Coronary artery (tissue), 2 donors: ENCODE measurements around the gene EPYC.

Experiments used
- DNase-seq: peaks from one replicate; pipeline ENCODE4 v3.0.0-alpha.2; 2017; ENCODE audit warnings: low spot score
- H3K27ac ChIP-seq, 2 donors: fragments of 200-600 bp; sonication (generic); one replicate each; pipeline ENCODE4 v1.5.1; 2016 to 2019
- H3K4me3 ChIP-seq: fragments of 200-600 bp; sonication (generic); 2 replicates; pipeline ENCODE4 v1.5.1; 2016; ENCODE audit warnings: mild to moderate bottlenecking, moderate library complexity
- CTCF ChIP-seq: fragments of 200-600 bp; sonication (generic); IDR thresholded peaks from one replicate; pipeline ENCODE4 v1.5.1; 2019; ENCODE audit warnings: antibody characterized with exemption

EPYC gene

DNA sequence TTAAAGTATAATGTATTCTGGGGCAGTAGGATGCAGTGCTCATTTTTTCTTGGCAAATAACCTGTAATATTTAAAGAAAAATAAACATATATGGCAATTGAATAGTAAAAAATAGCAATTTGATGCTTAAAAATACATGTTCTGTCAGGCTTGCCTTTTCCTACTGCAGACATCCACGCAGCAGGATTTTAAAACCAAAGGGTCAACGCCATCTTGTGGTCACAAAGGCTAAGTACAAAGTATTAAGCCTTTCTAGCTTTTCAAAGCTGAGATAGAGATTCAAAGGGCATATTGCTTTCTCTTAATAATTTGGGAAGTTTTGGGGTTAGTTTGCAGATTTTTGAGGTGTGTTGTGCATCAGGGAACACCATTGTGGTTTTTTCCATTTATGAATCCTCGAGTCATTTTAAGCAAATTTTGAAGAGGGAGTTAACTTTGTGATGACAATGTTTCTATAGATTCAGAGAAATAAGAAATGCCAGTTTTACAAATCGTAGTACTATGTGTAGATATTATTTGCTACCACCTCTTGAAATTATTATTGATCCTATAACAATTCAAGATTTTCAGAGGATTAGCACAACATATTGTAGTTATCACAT lies 45.1 kb downstream of the EPYC start:
- H3K4me3 ChIP-seq: no peak overlapping the region
- H3K27ac ChIP-seq: no peak overlapping the region
- no peak for DNase-seq
- peak; percentile 65 for TF ChIP-seq CTCF

GRCh38 chr12:90959032-90959431 lies 45.7 kb downstream of the EPYC start:
- no peak overlapping the region for H3K27ac ChIP-seq
- TF ChIP-seq CTCF: no peak
- no peak for DNase-seq
- H3K4me3 ChIP-seq: no peak overlapping the region

GRCh38 chr12:90958347-90958746 lies 46.4 kb downstream of the EPYC start:
- no peak for DNase-seq
- TF ChIP-seq CTCF: no peak
- H3K27ac ChIP-seq: no peak overlapping the region
- H3K4me3 ChIP-seq: no peak overlapping the region

- Histone ChIP-seq H3K27ac (no peak within 1 kb of the TSS), H3K4me3 (no peak within 1 kb of the TSS)
- no peak for DNase-seq
- no peak for TF ChIP-seq CTCF
These were observed 49.9 kb downstream of the EPYC start, which contains the start of gene CCER1 for GRCh38 chr12:90954921-90955320. CCER1 (minus strand) TSS chr12:90955176; CDS start chr12:90954742, 434 bp downstream.

GRCh38 chr12:90954428-90954827 lies 50.3 kb downstream of the EPYC start:
- H3K4me3 ChIP-seq: no peak overlapping the region
- DNase-seq: no peak
- no peak for TF ChIP-seq CTCF
- H3K27ac ChIP-seq: no peak overlapping the region

- no peak for DNase-seq
- Histone ChIP-seq H3K27ac (no peak overlapping the region), H3K4me3 (no peak overlapping the region)
- no peak for TF ChIP-seq CTCF
These were observed 50.8 kb downstream of the EPYC start for GRCh38 chr12:90953956-90954421.

DNA sequence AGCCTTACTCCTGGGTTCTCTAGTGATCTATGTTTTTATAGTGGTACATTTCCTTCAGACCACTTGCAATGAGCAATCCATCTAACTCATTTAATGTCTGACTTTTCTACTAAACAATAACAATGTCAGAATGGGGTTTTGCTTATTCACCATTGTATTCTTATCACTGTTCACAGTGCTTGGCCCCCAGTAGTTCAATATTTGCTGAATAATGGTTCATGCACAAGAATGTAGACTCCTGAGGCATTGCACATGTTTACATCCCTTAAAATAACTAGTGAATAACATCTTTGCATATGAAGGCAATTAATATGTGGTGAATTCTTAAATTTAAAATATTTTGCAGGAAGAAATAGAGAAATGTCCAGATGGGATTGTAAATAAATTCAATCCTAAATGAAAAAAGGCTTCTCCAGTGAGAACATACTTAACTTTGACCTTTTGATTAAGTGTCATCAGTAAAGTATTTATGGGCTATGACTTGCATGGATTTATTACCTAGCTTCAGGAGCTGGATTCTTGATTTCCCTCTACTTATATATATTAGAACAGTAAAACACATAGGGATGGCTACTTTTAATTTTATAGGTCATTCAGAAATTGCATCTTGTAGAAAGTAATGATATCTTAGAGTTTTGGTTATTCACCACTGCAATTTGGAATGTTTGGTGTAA lies 53.2 kb downstream of the EPYC start:
- TF ChIP-seq CTCF: no peak
- Histone ChIP-seq H3K4me3 (no peak overlapping the region), H3K27ac (no peak overlapping the region)
- DNase-seq: no peak
